Measurements from ENCODE around the gene KIF5B. TPM values are rescaled to one million over a fixed set of nuclear protein-coding genes. Genes with fewer than 3 reads are reported as not detected.

The KIF5B gene
- total and polyA plus RNA-seq, 2 of the 4 experiments (the other 2 are of a cell fraction) = 33.5 to 68.5 TPM

DNA sequence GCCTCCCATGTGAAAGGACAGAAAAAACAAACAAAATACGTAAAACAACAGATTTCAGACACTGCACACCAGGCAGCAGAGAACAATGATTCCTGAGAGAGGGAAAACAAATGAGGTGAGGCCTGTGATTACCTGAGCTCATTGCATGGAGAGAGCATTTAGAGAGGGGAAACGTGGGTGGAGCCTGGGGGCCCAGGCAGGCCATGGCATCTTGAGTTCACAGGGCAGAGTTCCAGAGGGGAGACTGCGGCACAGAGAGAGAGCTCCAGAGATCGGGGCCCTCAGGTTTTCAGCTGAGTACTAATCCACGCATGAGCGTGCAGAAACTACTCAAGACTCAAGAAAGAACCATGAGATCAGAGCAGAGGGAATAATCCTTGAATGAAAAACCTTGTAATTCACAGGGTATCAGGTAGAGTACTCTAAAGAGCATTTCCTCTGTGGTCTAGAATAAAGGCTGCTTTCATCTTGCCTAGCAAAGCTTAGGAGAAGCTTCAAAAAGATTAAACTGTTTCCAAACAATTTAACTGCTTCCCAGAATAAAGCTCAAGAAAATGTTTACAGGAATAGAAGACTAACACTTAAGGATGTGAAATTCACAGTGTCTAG lies 81.0 kb downstream of the KIF5B start:
- in situ Hi-C loops (cut with MboI; ENCODE audit: low sequenced_read_pairs) = no loop called here
- POLR2A ChIA-PET (ENCODE audit: unreplicated experiment) = no interaction called here
- H2BK5ac ChIP-seq (ENCODE audit: low read depth, low read length, poor library complexity, severe bottlenecking) = no peak overlapping the region

More for the DNA sequence above, 81.0 kb downstream of the KIF5B start:
- ATAC-seq (ENCODE audit: low read depth) (no peak), DNase-seq (no peak)
- Histone ChIP-seq H3K4me2 (ENCODE audit: low read depth, low read length) (no peak overlapping the region), H4K5ac (ENCODE audit: low read depth, low read length) (no peak overlapping the region), H2BK15ac (ENCODE audit: low read depth, low read length) (no peak overlapping the region), H4K8ac (ENCODE audit: low read depth in 2 of 2, low read length in 2 of 2) (no peak overlapping the region), H3K4ac (ENCODE audit: low read depth, low read length) (0 out of 2 replicates have a peak overlapping the region, but pooled peaks have one; percentile 32), H2BK20ac (ENCODE audit: low read depth, low read length) (no peak overlapping the region), H2AK5ac (ENCODE audit: low read depth, low read length) (peak overlapping the region; percentile 29; the same call in 1 of the 2 replicates), H3K4me3 (ENCODE audit: insufficient read depth, low read depth, low read length) (no peak overlapping the region), H2AFZ (replicated peaks; ENCODE audit: low read length, poor library complexity) (no peak overlapping the region), H3K27me3 (ENCODE audit: control insufficient read depth, insufficient read depth, low read length) (no peaks in the 10 kb centered on the region), H3K36me3 (ENCODE audit: control insufficient read depth, insufficient read depth, low read length) (no peaks in the 10 kb centered on the region), H3K18ac (ENCODE audit: low read depth, low read length) (no peak overlapping the region), H3K27ac (ENCODE audit: insufficient read depth, low read length) (no peak overlapping the region), H3K4me1 (ENCODE audit: control insufficient read depth, insufficient read depth, low read length) (peaks cover 4% of the 10 kb centered on the region), H3K9ac (ENCODE audit: low read depth, low read length) (no peak overlapping the region), H3K79me1 (ENCODE audit: low read depth in 1 of 2, low read length in 2 of 2) (no peaks in the 10 kb centered on the region), H2AK9ac (replicated peaks; ENCODE audit: low read depth, low read length, poor library complexity) (no peak overlapping the region), H3K56ac (ENCODE audit: extremely low read depth, insufficient read depth, low read length) (no peak overlapping the region), H3K9me3 (ENCODE audit: control insufficient read depth, insufficient read depth, low read length) (no peaks in the 10 kb centered on the region), H3K14ac (replicated peaks; ENCODE audit: low read depth, low read length) (0 out of 2 replicates have a peak overlapping the region, but pooled peaks have one; percentile 13), H4K20me1 (ENCODE audit: insufficient read depth, low read length) (no peaks in the 10 kb centered on the region), H3K9me1 (ENCODE audit: insufficient read depth, low read length) (peaks cover 9% of the 10 kb centered on the region; the same call in 1 of the 2 replicates), H2BK120ac (ENCODE audit: low read depth, low read length) (no peak overlapping the region), H3K23ac (ENCODE audit: low read depth, low read length) (no peak overlapping the region), H4K91ac (ENCODE audit: insufficient read depth, low read depth, low read length) (no peak overlapping the region; the same call in 1 of the 2 replicates)
- 90% methylated on average over 2 of the region's 6 CpGs; no CpG with 5 or more reads in 1 of the 2 experiments for WGBS, 2 experiments (ENCODE audit: extremely low coverage in 2 of 2, insufficient read length in 1 of 2)
- BruUV-seq (replicated peaks) = no TSS peak
- CTCF ChIA-PET = no interaction called here
- dilution Hi-C loops (cut with HindIII; ENCODE audit: low sequenced_read_pairs, unreplicated experiment) = no loop called here
- intact Hi-C loops (cut with micrococcal nuclease) = no loop called here
- TF ChIP-seq, protein P1, sequence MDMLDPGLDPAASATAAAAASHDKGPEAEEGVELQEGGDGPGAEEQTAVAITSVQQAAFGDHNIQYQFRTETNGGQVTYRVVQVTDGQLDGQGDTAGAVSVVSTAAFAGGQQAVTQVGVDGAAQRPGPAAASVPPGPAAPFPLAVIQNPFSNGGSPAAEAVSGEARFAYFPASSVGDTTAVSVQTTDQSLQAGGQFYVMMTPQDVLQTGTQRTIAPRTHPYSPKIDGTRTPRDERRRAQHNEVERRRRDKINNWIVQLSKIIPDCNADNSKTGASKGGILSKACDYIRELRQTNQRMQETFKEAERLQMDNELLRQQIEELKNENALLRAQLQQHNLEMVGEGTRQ (IDR thresholded peaks at IDR 0.05; ENCODE audit: low read depth, low read length) = no peak
- TF ChIP-seq, protein P2, sequence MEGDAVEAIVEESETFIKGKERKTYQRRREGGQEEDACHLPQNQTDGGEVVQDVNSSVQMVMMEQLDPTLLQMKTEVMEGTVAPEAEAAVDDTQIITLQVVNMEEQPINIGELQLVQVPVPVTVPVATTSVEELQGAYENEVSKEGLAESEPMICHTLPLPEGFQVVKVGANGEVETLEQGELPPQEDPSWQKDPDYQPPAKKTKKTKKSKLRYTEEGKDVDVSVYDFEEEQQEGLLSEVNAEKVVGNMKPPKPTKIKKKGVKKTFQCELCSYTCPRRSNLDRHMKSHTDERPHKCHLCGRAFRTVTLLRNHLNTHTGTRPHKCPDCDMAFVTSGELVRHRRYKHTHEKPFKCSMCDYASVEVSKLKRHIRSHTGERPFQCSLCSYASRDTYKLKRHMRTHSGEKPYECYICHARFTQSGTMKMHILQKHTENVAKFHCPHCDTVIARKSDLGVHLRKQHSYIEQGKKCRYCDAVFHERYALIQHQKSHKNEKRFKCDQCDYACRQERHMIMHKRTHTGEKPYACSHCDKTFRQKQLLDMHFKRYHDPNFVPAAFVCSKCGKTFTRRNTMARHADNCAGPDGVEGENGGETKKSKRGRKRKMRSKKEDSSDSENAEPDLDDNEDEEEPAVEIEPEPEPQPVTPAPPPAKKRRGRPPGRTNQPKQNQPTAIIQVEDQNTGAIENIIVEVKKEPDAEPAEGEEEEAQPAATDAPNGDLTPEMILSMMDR (conservative IDR thresholded peaks at IDR 0.05; ENCODE audit: low read depth, low read length) = no peak
